HG03175 (cell line): ENCODE results near the gene ITGA11.

ENCODE experiments used
- ATAC-seq: cut with Tn5 transposase; IDR thresholded peaks from one replicate; pipeline ENCODE4 v1.9.1; 2021; ENCODE audit warnings: mild to moderate bottlenecking, moderate library complexity; ENCODE audit not compliant: unreplicated experiment

The ITGA11 gene

GRCh38 chr15:68431792-68432401, at the start of gene ITGA11:
ITGA11 (minus strand) TSS chr15:68432163; CDS start chr15:68432066, 97 bp downstream.
- no peak for ATAC-seq

GRCh38 chr15:68481321-68481720, 49.4 kb upstream of the ITGA11 start:
- no peak for ATAC-seq

GRCh38 chr15:68480296-68480695, 48.3 kb upstream of the ITGA11 start:
- ATAC-seq = no peak

GRCh38 chr15:68479870-68480269, 47.9 kb upstream of the ITGA11 start:
- no peak for ATAC-seq

GRCh38 chr15:68479406-68479805, 47.4 kb upstream of the ITGA11 start:
- ATAC-seq = no peak

GRCh38 chr15:68478853-68479252, 46.9 kb upstream of the ITGA11 start:
- no peak for ATAC-seq

GRCh38 chr15:68475449-68475848, 43.5 kb upstream of the ITGA11 start:
- no peak for ATAC-seq

- no peak for ATAC-seq
Measured at GRCh38 chr15:68471541-68471940, 39.6 kb upstream of the ITGA11 start.

- ATAC-seq = no peak
Measured at GRCh38 chr15:68470976-68471375, 39.0 kb upstream of the ITGA11 start.

GRCh38 chr15:68470049-68470742, 38.2 kb upstream of the ITGA11 start:
- no peak for ATAC-seq

- ATAC-seq = no peak
Measured at GRCh38 chr15:68469162-68470048, 37.4 kb upstream of the ITGA11 start.

- ATAC-seq = no peak
Measured at GRCh38 chr15:68466876-68467275, 34.9 kb upstream of the ITGA11 start.

GRCh38 chr15:68465861-68466560, 34.0 kb upstream of the ITGA11 start:
- ATAC-seq = no peak

- no peak for ATAC-seq
Measured at GRCh38 chr15:68464448-68465090, 32.6 kb upstream of the ITGA11 start.

GRCh38 chr15:68463996-68464395, 32.0 kb upstream of the ITGA11 start:
- ATAC-seq = no peak

GRCh38 chr15:68463444-68463843, 31.5 kb upstream of the ITGA11 start:
- no peak for ATAC-seq

- no peak for ATAC-seq
Measured at GRCh38 chr15:68460166-68460565, 28.2 kb upstream of the ITGA11 start.

GRCh38 chr15:68450192-68450591, 18.2 kb upstream of the ITGA11 start:
- ATAC-seq = no peak

GRCh38 chr15:68449389-68449788, 17.4 kb upstream of the ITGA11 start:
- no peak for ATAC-seq

- no peak for ATAC-seq
Measured at GRCh38 chr15:68447976-68448755, 16.2 kb upstream of the ITGA11 start.
